Adrenal gland (tissue), 12 donors: ENCODE results near the gene CENPV. TPM values are rescaled to one million over a fixed set of nuclear protein-coding genes. Genes with fewer than 3 reads are reported as not detected.

ENCODE experiments used
- DNase-seq, 7 donors: peaks; one replicate each; pipeline ENCODE4 v3.0.0-alpha.2; 2019 to 2020
- H3K27ac ChIP-seq, 5 donors: fragments of 200-600 bp; sonication (generic) in 4 of 5; 1 replicate in 3 of 5; 2 replicates in 2 of 5; pipeline versions ENCODE4 v1.5.1 to v1.8.0; 2016 to 2020; ENCODE audit warnings: mild to moderate bottlenecking in 1 of 5
- H3K27me3 ChIP-seq: fragments of 200-600 bp; 2 replicates; pipeline ENCODE4 v1.8.0; 2021
- H3K36me3 ChIP-seq, 2 donors: fragments of 200-600 bp; replicated peaks in 1 of 2; 1 replicate in 1 of 2; 2 replicates in 1 of 2; pipeline versions ENCODE4 v1.5.1 to v1.8.0; 2018 to 2022
- H3K4me1 ChIP-seq, 2 donors: fragments of 200-600 bp; replicated peaks in 1 of 2; 1 replicate in 1 of 2; 2 replicates in 1 of 2; pipeline versions ENCODE4 v1.5.1 to v1.8.0; 2018 to 2021
- H3K4me3 ChIP-seq, 4 donors: fragments of 200-600 bp; sonication (generic) in 3 of 4; one replicate each; pipeline ENCODE4 v1.5.1; 2016 to 2018
- H3K9me3 ChIP-seq, 3 donors: fragments of 200-600 bp; sonication (generic) in 1 of 3; replicated peaks in 1 of 3; 1 replicate in 2 of 3; 2 replicates in 1 of 3; pipeline versions ENCODE4 v1.5.1 to v1.8.0; 2016 to 2021
- CTCF ChIP-seq, 6 experiments: fragments of 450-650 bp in 4 of 6; fragments of 200-600 bp in 2 of 6; sonication (generic) in 1 of 6; IDR thresholded peaks; 1 replicate in 5 of 6; 2 replicates in 1 of 6; pipeline versions ENCODE4 v1.5.1 to v1.8.0; 2016 to 2021; ENCODE audit warnings: antibody characterized with exemption in 6 of 6, mild to moderate bottlenecking in 2 of 6, moderate library complexity in 1 of 6
- POLR2A ChIP-seq, 2 donors: fragments of 450-650 bp; IDR thresholded peaks; one replicate each; pipeline ENCODE4 v1.6.1; 2017; ENCODE audit warnings: antibody characterized with exemption in 2 of 2, mild to moderate bottlenecking in 2 of 2, moderate library complexity in 1 of 2
- WGBS, 4 donors: extraction: QIAGEN DNeasy Blood & Tissue Kit in 2 of 4; methylation state at CpG; one replicate each; pipeline versions ENCODE4 v1.1.5 to v1.1.7; 2013 to 2017; 5-methylcytosine and 5-hydroxymethylcytosine counted together
- intact Hi-C, 2 donors: fragments of 100-400 bp; cut with DNase I; formaldehyde crosslinking; loops; one replicate each; pipeline versions ENCODE4 v1.14.1 to v1.15.0; 2022 to 2023
- polyA plus RNA-seq, 3 donors: library from polyadenylated mRNA; stranded (reverse); fragments of 200-250 nt in 2 of 3; fragments of 350-450 nt in 1 of 3; fragmentation: Illumina TruSeq in 1 of 3; extraction: RNeasy Lipid Tissue Mini Kit (QIAGEN cat#74804) in 1 of 3; gene quantifications; one replicate each; pipeline ENCODE4 v1.2.3, GENCODE V29; 2013 to 2014
- total RNA-seq, 9 donors: library from RNA; depleted of rRNA in 4 of 9; stranded (reverse); fragments of >200 nt in 4 of 9; fragments of 120-200 nt in 1 of 9; fragmentation: NEBNext Ultra II Directional in 1 of 9; extraction: Animal tissue kit (Norgen Biotek cat#: 25700) in 1 of 9; gene quantifications; one replicate each; pipeline versions ENCODE4 v1.1.0 to v1.2.4, GENCODE V29; 2013 to 2023
- donor health status: healthy with polysubstance abuse.
- donor health status: Bipolar disorder and iron deficiency.
- donor health status: DM: yes; HTN: yes; CAD: no.
- donor health status: DM: no; HTN: no; CAD: no.
- donor health status: DM: no; HTN: no; CAD: no.
- donor health status: DM: yes; HTN: yes; CAD: no.

Gene CENPV
- total and polyA plus RNA-seq, 12 donors = 19.9 to 37.9 (median 28.6) TPM

GRCh38 chr17:16381496-16381820, 28.2 kb upstream of the CENPV start:
- DNase-seq = peak in 3 of 7 donors; percentile 33 to 58 (median 43)
- H3K27me3 ChIP-seq = no peaks in the 10 kb centered on the region
- H3K36me3 ChIP-seq = peaks cover 0 to 25% of the 10 kb centered on the region in 2 donors
- no peak for TF ChIP-seq CTCF (IDR thresholded peaks at IDR 0.05)
- no peak for TF ChIP-seq POLR2A (IDR thresholded peaks at IDR 0.05)
- no peaks in the 10 kb centered on the region for H3K9me3 ChIP-seq
- H3K27ac ChIP-seq = peak overlapping the region; percentile 84 to 99 (median 95)
- H3K4me1 ChIP-seq = peaks cover 26 to 35% of the 10 kb centered on the region in 2 donors
- H3K4me3 ChIP-seq = peak overlapping the region; percentile 43 to 84 (median 58)
- WGBS, 4 donors = 1 to 6% (median 2%) methylated on average over 14 of the region's 14 CpGs
- intact Hi-C loops = no loop called here

- H3K4me1 ChIP-seq = peaks cover 22 to 35% of the 10 kb centered on the region in 2 donors
- 0 to 1% (median 0%) methylated on average over 41 to 67 of the region's 67 CpGs for WGBS, 4 donors
- H3K27ac ChIP-seq = peak within 1 kb of the TSS; percentile 84 to 99 (median 95)
- peak within 1 kb of the TSS; percentile 48 to 84 (median 58) for H3K4me3 ChIP-seq
- intact Hi-C loops = no loop called here
- peaks cover 0 to 25% of the 10 kb centered on the region in 2 donors for H3K36me3 ChIP-seq
- H3K27me3 ChIP-seq = no peaks in the 10 kb centered on the region
- TF ChIP-seq POLR2A (IDR thresholded peaks at IDR 0.05) = peak; percentile 98 to 99
- no peak for TF ChIP-seq CTCF (IDR thresholded peaks at IDR 0.05)
- DNase-seq = peak; percentile 96 to 99 (median 99)
- H3K9me3 ChIP-seq = no peaks in the 10 kb centered on the region
These were observed 27.6 kb upstream of the CENPV start, which contains the start of gene UBB for GRCh38 chr17:16380640-16381495. UBB (plus strand) TSS chr17:16381091; CDS start chr17:16381908, 817 bp downstream.

- Histone ChIP-seq H3K36me3 (peaks cover 0 to 25% of the 10 kb centered on the region in 2 donors), H3K4me1 (peaks cover 22 to 34% of the 10 kb centered on the region in 2 donors), H3K4me3 (no peak overlapping the region), H3K27ac (peak overlapping the region in 3 of 5 donors; percentile 84 to 99 (median 97)), H3K9me3 (no peaks in the 10 kb centered on the region), H3K27me3 (no peaks in the 10 kb centered on the region)
- TF ChIP-seq CTCF (IDR thresholded peaks at IDR 0.05) (no peak), POLR2A (IDR thresholded peaks at IDR 0.05) (no peak)
- WGBS, 4 donors = 61 to 76% (median 69%) methylated on average over 8 of the region's 8 CpGs
- intact Hi-C loops = loop anchor here in 1 of 2 donors (10.0 kb wide), 1 partner anchor 135 kb away; no protein-coding TSS in a partner anchor
- peak in 4 of 7 donors; percentile 25 to 51 (median 42) for DNase-seq
These were observed 26.4 kb upstream of the CENPV start for GRCh38 chr17:16379654-16380053.

- WGBS, 4 donors = 83 to 85% (median 85%) methylated on average over 17 of the region's 17 CpGs
- Histone ChIP-seq H3K27me3 (no peaks in the 10 kb centered on the region), H3K4me3 (no peak overlapping the region), H3K36me3 (peaks cover 0 to 22% of the 10 kb centered on the region in 2 donors), H3K4me1 (peaks cover 21 to 25% of the 10 kb centered on the region in 2 donors), H3K27ac (peak overlapping the region in 2 of 5 donors; percentile 25 to 99), H3K9me3 (no peaks in the 10 kb centered on the region)
- intact Hi-C loops = loop anchor here in 1 of 2 donors (10.0 kb wide), 1 partner anchor 136 kb away; no protein-coding TSS in a partner anchor
- no peak for DNase-seq
- TF ChIP-seq CTCF (IDR thresholded peaks at IDR 0.05) (no peak), POLR2A (IDR thresholded peaks at IDR 0.05) (no peak)
These were observed 25.5 kb upstream of the CENPV start for GRCh38 chr17:16378636-16379282.
